Epidermal melanocyte (primary cell): ENCODE data around the gene SH3D21.

ENCODE experiments used
- DNase-seq: peaks from one replicate; pipeline ENCODE4 v3.0.0; 2011; ENCODE audit warnings: low spot score; ENCODE audit not compliant: insufficient read length

The SH3D21 gene

GRCh38 chr1:36355811-36356210 lies 49.6 kb downstream of the SH3D21 start:
- no peak for DNase-seq

GRCh38 chr1:36358514-36359084 lies 52.4 kb downstream of the SH3D21 start:
- DNase-seq, result no peak

- no peak for DNase-seq
These were observed 53.2 kb downstream of the SH3D21 start for GRCh38 chr1:36359383-36359782.

- no peak for DNase-seq
These were observed 53.9 kb downstream of the SH3D21 start for GRCh38 chr1:36359911-36360550.

DNA sequence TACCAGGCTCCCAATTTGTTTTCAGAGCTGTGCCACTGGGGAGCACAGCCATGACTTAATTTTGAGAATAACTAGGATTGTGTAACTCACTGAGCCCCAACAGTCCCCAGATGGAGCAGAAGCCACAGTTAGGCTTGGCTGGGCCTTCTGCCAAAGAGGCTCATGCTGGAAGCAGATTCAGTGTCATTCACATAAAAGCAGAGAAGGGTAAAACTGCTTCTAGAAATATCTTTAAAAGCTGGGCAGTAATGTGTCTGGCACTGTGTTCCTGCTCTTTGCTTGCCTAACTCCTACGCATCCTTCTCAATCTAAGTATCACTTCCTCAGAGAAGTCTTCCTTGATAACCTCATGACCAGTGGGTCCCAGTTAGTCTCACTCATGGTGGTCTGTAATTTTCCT lies 59.2 kb downstream of the SH3D21 start:
- no peak for DNase-seq

- DNase-seq, result no peak
These were observed 60.0 kb downstream of the SH3D21 start for GRCh38 chr1:36366091-36366661.

DNA sequence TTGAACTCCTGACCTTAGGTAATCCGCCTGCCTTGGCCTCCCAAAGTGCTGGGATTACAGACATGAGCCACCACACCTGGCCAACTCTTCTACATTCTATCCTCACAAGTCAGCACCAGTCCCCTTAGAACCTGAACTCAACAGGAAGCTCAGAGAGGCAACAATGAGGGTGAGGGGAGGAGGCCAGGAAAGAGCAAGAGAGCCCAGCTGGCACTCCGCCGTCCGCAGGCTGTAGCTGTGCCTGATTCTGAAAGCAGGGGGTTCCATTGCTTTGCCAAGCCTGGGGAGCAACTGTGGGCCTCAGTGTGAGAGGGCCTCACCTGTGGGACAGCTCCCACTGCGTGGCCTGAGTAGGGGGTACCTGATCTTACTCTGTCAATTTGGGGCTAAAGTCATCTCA lies 60.9 kb downstream of the SH3D21 start:
- no peak for DNase-seq

GRCh38 chr1:36367798-36368197 lies 61.6 kb downstream of the SH3D21 start:
- no peak for DNase-seq

DNA sequence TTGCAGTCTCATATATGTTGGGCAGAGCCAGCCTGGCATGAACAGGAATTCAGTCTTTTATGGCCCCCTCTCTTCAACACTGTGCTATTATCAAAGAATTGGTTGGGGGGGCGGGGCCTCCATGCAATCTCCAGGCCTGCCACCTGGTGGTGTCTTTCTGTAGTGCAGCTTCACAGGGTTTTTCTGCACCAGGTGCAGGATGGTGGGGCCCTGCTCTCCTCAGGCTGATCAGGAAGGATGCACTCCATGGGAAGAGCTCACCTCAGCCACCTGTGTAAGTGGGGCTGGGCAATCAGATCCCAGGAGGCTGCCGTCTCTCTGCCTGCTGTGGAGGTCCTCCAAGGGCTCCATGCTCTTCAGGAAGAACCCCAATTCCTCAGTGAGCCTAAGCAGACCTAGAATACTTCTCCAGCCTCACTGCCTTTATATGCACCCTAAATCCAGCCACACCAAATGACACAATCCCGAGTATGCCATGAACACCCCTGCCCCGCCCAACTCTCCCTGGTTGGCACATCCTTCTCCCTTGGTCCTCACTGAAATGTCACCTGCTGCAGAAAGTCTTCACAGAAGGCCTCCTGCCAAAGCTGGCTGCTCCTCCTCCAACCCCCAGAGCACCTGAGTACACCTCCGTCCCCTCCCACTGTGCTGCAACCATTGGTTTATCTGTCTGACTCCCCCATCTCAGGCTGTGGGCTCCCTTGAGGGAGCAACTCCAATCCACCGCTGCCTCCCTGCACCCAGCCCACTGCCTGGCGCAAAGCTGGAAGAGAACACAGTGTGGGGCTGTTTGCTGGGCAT lies 63.1 kb downstream of the SH3D21 start:
- DNase-seq, result peak; percentile 76
